C4-2B (cell line): ENCODE results near the gene SLIT3.

Experiments
- CTCF ChIP-seq: fragments of 450-650 bp; conservative IDR thresholded peaks from 2 replicates; pipeline ENCODE4 v1.5.1; 2017; ENCODE audit warnings: mild to moderate bottlenecking
- ZFX ChIP-seq: fragments of 450-650 bp; IDR thresholded peaks from 2 replicates; pipeline ENCODE4 v1.6.1; 2017

- TF ChIP-seq CTCF (no peak), ZFX (no peak)
These were observed 297.9 kb downstream of the SLIT3 start for GRCh38 chr5:169002953-169003555.
